Gastrocnemius medialis (tissue), 4 donors: ENCODE results near the gene COL4A3. TPM values are rescaled to one million over a fixed set of nuclear protein-coding genes. Genes with fewer than 3 reads are reported as not detected.

Source experiments
- ATAC-seq, 2 donors: fragments of 150-250 bp; one replicate each; pipeline ENCODE4 v1.9.1; 2016
- DNase-seq, 2 donors: peaks; one replicate each; pipeline ENCODE4 v3.0.0-alpha.2; 2019
- H3K27ac ChIP-seq, 4 donors: fragments of 200-600 bp; sonication (generic); 1 replicate in 1 of 4; 2 replicates in 3 of 4; pipeline ENCODE4 v1.5.1; 2016 to 2018; ENCODE audit warnings: mild to moderate bottlenecking in 2 of 4, moderate library complexity in 1 of 4
- H3K27me3 ChIP-seq, 3 donors: fragments of 200-600 bp; sonication (generic) in 2 of 3; 1 replicate in 1 of 3; 2 replicates in 2 of 3; pipeline versions ENCODE4 v1.5.1 to v1.6.0; 2016 to 2019; ENCODE audit warnings: mild to moderate bottlenecking in 1 of 3, moderate library complexity in 1 of 3
- H3K36me3 ChIP-seq, 2 donors: fragments of 200-600 bp; sonication (generic) in 1 of 2; one replicate each; pipeline ENCODE4 v1.5.1; 2017 to 2018
- H3K4me1 ChIP-seq, 2 donors: fragments of 200-600 bp; sonication (generic) in 1 of 2; one replicate each; pipeline ENCODE4 v1.5.1; 2016 to 2017; ENCODE audit warnings: mild to moderate bottlenecking in 2 of 2
- H3K4me3 ChIP-seq, 4 donors: fragments of 200-600 bp; sonication (generic) in 3 of 4; 1 replicate in 1 of 4; 2 replicates in 3 of 4; pipeline ENCODE4 v1.5.1; 2016 to 2019; ENCODE audit warnings: mild to moderate bottlenecking in 2 of 4
- H3K9me3 ChIP-seq, 3 donors: fragments of 200-600 bp; sonication (generic) in 2 of 3; 1 replicate in 1 of 3; 2 replicates in 2 of 3; pipeline ENCODE4 v1.5.1; 2016 to 2019
- POLR2A ChIP-seq, 2 donors: fragments of 450-650 bp; IDR thresholded peaks; one replicate each; pipeline ENCODE4 v1.6.1; 2017; ENCODE audit warnings: antibody characterized with exemption in 2 of 2, mild to moderate bottlenecking in 2 of 2, moderate library complexity in 2 of 2
- in situ Hi-C, 4 donors: fragments of 200-750 bp; cut with MboI; loops; one replicate each; pipeline versions ENCODE4 v1.15.0 to v1.8.0; 2017; ENCODE audit warnings: low sequenced_read_pairs in 4 of 4
- intact Hi-C: fragments of 100-400 bp; cut with DNase I; formaldehyde crosslinking; loops from one replicate; pipeline ENCODE4 v1.15.1; 2023; ENCODE audit warnings: low total_unique reads
- total RNA-seq, 4 donors: library from RNA; depleted of rRNA; stranded (reverse); fragments of >200 nt; gene quantifications; one replicate each; pipeline versions ENCODE4 v1.1.0 to v1.2.3, GENCODE V29; 2016
- TF ChIP-seq, protein P1 (sequence below), 5 experiments: fragments of 450-650 bp in 3 of 5; fragments of 200-600 bp in 2 of 5; sonication (generic) in 2 of 5; IDR thresholded peaks in 4 of 5; conservative IDR thresholded peaks in 1 of 5; 1 replicate in 4 of 5; 2 replicates in 1 of 5; pipeline ENCODE4 v1.5.1; 2016 to 2019; ENCODE audit warnings: antibody characterized with exemption in 5 of 5, mild to moderate bottlenecking in 3 of 5, moderate library complexity in 3 of 5

Gene COL4A3
- total RNA-seq, 4 donors from 2014 or later: 1.9 to 66.8 (median 3.8) TPM

DNA sequence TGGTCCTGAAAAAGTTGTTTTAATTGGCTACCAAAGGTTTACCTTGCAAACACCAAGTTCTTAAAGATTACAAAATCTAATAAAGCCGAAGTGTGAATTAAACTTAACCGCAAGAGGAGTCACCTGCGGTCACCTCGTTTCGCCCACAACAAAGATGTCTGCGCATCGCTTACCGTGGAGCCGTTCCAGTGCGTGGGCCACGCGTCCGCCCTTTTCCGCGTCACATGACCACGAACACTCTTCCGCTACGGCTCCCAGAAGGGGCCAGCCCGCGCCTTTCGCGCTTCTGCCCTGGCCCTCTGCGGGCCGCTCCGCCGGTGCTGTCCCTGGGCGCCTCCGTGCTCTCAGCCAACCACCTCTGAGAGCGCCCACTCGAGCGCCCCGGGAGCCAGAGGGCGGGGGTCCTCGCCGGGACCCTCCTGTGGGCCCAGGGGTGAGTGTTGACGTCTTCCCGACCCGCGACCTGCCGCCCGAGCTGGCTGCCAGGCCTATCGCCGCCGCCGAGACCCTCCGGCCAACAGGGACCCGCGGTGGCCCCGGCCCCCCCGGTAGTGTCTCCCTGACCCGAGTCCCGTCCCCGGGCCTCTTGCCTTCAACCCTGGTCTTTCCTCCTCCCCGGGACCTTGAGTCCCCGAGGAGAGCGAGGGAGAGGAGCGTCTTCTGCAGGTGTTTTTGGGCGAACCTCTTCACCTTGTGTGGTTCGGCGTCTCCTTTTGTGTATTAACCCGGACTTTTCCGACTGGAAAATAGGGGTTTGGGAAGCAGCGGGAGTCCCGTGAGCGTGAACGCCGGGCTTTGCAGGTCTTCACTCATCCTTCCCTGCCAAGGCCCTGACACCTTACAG is 160.8 kb downstream of the COL4A3 start, which contains the start of gene MFF:
Gene MFF, plus strand, starts transcription at position 257 of the 844 bp plus-strand sequence. CDS start 5,415 bp downstream, outside the sequence.
- DNase-seq (peak; percentile 90 to 91), ATAC-seq (peak; percentile 98)
- intact Hi-C loops: loop anchor here (1.0 to 5.0 kb wide), 2 partner anchors 16 to 193 kb away; no protein-coding TSS in a partner anchor

DNA sequence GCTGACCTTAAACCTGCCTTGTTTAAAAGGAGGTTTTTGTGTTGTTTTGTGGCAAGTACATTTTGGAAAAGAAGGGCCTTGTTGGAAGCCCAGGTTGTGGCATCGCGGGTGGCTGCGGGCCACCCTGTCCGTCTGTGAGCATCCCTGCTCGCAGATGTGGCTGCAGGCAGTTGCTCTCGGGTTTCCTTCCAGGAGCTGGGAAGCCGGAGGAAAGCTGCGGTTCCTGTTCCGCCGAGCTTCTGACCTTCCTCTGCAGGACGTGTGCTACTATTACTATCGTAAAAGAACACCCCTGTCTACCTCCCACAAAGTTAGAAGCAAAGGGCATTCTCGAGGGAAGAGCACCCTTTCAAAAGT is 161.4 kb downstream of the COL4A3 start:
- in situ Hi-C loops: no loop called here

More for the DNA sequence above, 160.8 kb downstream of the COL4A3 start, which contains the start of gene MFF:
- no peaks in the 10 kb centered on the region for H3K27me3 ChIP-seq
- in situ Hi-C loops: no loop called here
- TF ChIP-seq POLR2A (IDR thresholded peaks at IDR 0.05): peak; percentile 79 to 87
- TF ChIP-seq, protein P1, sequence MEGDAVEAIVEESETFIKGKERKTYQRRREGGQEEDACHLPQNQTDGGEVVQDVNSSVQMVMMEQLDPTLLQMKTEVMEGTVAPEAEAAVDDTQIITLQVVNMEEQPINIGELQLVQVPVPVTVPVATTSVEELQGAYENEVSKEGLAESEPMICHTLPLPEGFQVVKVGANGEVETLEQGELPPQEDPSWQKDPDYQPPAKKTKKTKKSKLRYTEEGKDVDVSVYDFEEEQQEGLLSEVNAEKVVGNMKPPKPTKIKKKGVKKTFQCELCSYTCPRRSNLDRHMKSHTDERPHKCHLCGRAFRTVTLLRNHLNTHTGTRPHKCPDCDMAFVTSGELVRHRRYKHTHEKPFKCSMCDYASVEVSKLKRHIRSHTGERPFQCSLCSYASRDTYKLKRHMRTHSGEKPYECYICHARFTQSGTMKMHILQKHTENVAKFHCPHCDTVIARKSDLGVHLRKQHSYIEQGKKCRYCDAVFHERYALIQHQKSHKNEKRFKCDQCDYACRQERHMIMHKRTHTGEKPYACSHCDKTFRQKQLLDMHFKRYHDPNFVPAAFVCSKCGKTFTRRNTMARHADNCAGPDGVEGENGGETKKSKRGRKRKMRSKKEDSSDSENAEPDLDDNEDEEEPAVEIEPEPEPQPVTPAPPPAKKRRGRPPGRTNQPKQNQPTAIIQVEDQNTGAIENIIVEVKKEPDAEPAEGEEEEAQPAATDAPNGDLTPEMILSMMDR (IDR thresholded peaks at IDR 0.05 in 4 of 5, conservative IDR thresholded peaks at IDR 0.05 in 1 of 5): peak; percentile 5 to 38 (median 27)
- H3K27ac ChIP-seq: peak within 1 kb of the TSS; percentile 93 to 99 (median 96)
- H3K4me3 ChIP-seq: peak within 1 kb of the TSS; percentile 92 to 100 (median 95)
- no peaks in the 10 kb centered on the region for H3K9me3 ChIP-seq
- peaks cover 19 to 25% of the 10 kb centered on the region in 2 donors for H3K4me1 ChIP-seq
- H3K36me3 ChIP-seq: peaks cover 0 to 3% of the 10 kb centered on the region in 2 donors

DNA sequence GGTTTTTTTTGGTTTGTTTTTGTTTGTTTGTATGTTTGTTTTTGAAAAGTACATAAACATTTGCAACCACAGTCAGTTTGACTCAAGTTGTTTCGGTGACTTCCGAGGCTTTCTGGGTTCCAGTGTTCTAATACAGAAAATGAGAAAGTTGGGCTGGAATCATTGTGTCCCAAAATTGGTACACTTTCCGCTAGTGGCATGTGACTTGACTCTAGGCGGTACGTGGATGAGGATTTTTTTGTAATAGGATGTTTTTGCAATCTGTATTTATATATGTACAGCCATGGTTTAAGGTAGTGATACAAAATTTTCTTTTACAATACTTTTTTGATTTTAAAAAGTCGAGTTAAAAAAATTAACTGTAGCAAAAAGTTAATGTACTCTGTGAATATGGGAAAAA is 162.4 kb downstream of the COL4A3 start:
- no peaks in the 10 kb centered on the region for H3K9me3 ChIP-seq
- H3K4me3 ChIP-seq: peak overlapping the region in 2 of 4 donors; percentile 92 to 98
- no peak for ATAC-seq
- in situ Hi-C loops: no loop called here
- H3K4me1 ChIP-seq: peaks cover 19 to 25% of the 10 kb centered on the region in 2 donors
- H3K36me3 ChIP-seq: peaks cover 0 to 14% of the 10 kb centered on the region in 2 donors
- no peaks in the 10 kb centered on the region for H3K27me3 ChIP-seq
- no peak for DNase-seq
- H3K27ac ChIP-seq: no peak overlapping the region
- no peak for TF ChIP-seq POLR2A (IDR thresholded peaks at IDR 0.05)
- TF ChIP-seq, protein P1 (IDR thresholded peaks at IDR 0.05 in 4 of 5, conservative IDR thresholded peaks at IDR 0.05 in 1 of 5): no peak
- intact Hi-C loops: loop anchor here (5.0 kb wide), 1 partner anchor 194 kb away; no protein-coding TSS in a partner anchor

More for the DNA sequence above, 161.4 kb downstream of the COL4A3 start:
- Histone ChIP-seq H3K4me3 (peak overlapping the region; percentile 92 to 100 (median 95)), H3K4me1 (peaks cover 19 to 25% of the 10 kb centered on the region in 2 donors), H3K27ac (peak overlapping the region; percentile 93 to 99 (median 96)), H3K36me3 (peaks cover 0 to 9% of the 10 kb centered on the region in 2 donors), H3K9me3 (no peaks in the 10 kb centered on the region), H3K27me3 (no peaks in the 10 kb centered on the region)
- DNase-seq: no peak
- intact Hi-C loops: loop anchor here (1.0 to 5.0 kb wide), 2 partner anchors 17 to 194 kb away; no protein-coding TSS in a partner anchor
- ATAC-seq: peak; percentile 30 to 37
- TF ChIP-seq, protein P1 (IDR thresholded peaks at IDR 0.05 in 4 of 5, conservative IDR thresholded peaks at IDR 0.05 in 1 of 5): no peak
- TF ChIP-seq POLR2A (IDR thresholded peaks at IDR 0.05): no peak

DNA sequence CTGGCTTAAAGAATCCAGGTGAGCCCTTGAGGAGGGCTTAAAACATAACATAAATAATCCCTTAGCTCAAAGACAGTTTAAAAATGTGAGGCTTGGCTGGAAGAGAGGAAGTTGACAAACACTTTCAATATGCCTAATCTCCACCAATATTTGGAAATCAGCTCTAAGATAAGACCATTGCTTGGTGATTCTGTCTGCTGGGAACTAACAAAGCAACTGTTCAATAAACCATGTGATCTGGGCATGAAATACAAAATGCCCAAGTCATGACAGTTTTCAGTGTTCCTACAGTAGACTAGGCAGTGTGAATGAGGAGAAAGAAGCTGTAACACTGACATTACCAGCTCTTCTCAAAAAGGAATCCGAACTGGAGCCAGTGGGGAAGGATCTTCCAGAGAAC is 171.3 kb downstream of the COL4A3 start:
- Histone ChIP-seq H3K36me3 (peaks cover 0 to 52% of the 10 kb centered on the region in 2 donors), H3K4me3 (no peak overlapping the region), H3K9me3 (no peaks in the 10 kb centered on the region), H3K4me1 (no peaks in the 10 kb centered on the region), H3K27ac (no peak overlapping the region), H3K27me3 (no peaks in the 10 kb centered on the region)
- no peak for TF ChIP-seq POLR2A (IDR thresholded peaks at IDR 0.05)
- TF ChIP-seq, protein P1 (IDR thresholded peaks at IDR 0.05 in 4 of 5, conservative IDR thresholded peaks at IDR 0.05 in 1 of 5): no peak
- no peak for DNase-seq
- no peak for ATAC-seq
- in situ Hi-C loops: no loop called here
- intact Hi-C loops: no loop called here
